Measurements from ENCODE around the gene SPRR2D.

DNA sequence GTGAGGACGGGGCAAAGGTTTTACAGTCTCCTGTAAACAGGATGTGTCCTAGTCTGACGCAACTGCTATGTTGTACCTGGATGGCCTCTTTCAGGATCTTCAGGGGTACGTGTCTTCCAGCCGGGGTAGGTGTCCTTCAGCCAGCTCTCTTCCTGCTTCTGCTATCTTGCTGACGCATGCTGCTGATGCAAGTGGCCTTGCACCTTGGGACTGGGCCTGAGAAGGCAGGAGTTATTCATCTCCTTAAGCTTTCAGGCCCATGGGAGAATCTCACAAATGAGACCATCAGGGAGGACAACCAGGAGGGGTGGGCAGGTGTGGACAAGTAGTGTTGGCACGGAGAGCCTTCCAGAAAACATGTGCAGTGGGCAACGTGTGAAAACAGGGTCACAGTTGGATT is 17.8 kb downstream of the SPRR2D start:
- TF ChIP-seq, protein P1, sequence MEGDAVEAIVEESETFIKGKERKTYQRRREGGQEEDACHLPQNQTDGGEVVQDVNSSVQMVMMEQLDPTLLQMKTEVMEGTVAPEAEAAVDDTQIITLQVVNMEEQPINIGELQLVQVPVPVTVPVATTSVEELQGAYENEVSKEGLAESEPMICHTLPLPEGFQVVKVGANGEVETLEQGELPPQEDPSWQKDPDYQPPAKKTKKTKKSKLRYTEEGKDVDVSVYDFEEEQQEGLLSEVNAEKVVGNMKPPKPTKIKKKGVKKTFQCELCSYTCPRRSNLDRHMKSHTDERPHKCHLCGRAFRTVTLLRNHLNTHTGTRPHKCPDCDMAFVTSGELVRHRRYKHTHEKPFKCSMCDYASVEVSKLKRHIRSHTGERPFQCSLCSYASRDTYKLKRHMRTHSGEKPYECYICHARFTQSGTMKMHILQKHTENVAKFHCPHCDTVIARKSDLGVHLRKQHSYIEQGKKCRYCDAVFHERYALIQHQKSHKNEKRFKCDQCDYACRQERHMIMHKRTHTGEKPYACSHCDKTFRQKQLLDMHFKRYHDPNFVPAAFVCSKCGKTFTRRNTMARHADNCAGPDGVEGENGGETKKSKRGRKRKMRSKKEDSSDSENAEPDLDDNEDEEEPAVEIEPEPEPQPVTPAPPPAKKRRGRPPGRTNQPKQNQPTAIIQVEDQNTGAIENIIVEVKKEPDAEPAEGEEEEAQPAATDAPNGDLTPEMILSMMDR (conservative IDR thresholded peaks at IDR 0.05; ENCODE audit: low read length) = no peak
- no peak for TF ChIP-seq EZH2phosphoT487 (IDR thresholded peaks at IDR 0.05; ENCODE audit: borderline replicate concordance)

All from Loucy (cell line).